GM12878 (cell line): Measurements from ENCODE around the gene ASB2.

Experiments used
- EP300 ChIP-seq, 2 experiments: fragments of 150-350 bp in 1 of 2; IDR thresholded peaks; 2 replicates each; pipeline ENCODE4 v1.6.1; 2011 to 2012; ENCODE audit warnings: low read depth in 2 of 2, low read length in 2 of 2, borderline replicate concordance in 1 of 2, improper control_type of control experiment in 1 of 2, inconsistent platforms in 1 of 2; ENCODE audit not compliant: control insufficient read depth in 1 of 2
- EZH2 ChIP-seq: IDR thresholded peaks from 2 replicates; pipeline ENCODE4 v1.6.1; 2012; ENCODE audit warnings: low read depth, mild to moderate bottlenecking, control low read depth, inconsistent platforms, low read length, borderline replicate concordance; ENCODE audit not compliant: control insufficient read depth
- FOXM1 ChIP-seq: IDR thresholded peaks from 2 replicates; pipeline ENCODE4 v1.6.1; 2012; ENCODE audit warnings: low read depth, mild to moderate bottlenecking, inconsistent platforms, low read length, moderate library complexity
- MTA2 ChIP-seq: fragments of 450-650 bp; IDR thresholded peaks from 2 replicates; pipeline ENCODE4 v1.6.1; 2016; ENCODE audit warnings: low read depth, mild to moderate bottlenecking, moderate library complexity
- MXI1 ChIP-seq: fragments of 150-350 bp; IDR thresholded peaks from 2 replicates; pipeline ENCODE4 v1.6.1; 2011; ENCODE audit warnings: low read depth, mild to moderate bottlenecking, inconsistent platforms, low read length, improper control_type of control experiment
- MYC ChIP-seq: IDR thresholded peaks from 2 replicates; pipeline ENCODE4 v1.6.1; 2011; ENCODE audit warnings: mild to moderate bottlenecking, low read length, moderate library complexity, inconsistent platforms; ENCODE audit not compliant: insufficient read depth, insufficient replicate concordance, insufficient read length, severe bottlenecking
- POLR2A ChIP-seq: IDR thresholded peaks from 2 replicates; pipeline ENCODE4 v1.6.1; 2011; ENCODE audit warnings: low read depth, mild to moderate bottlenecking, low read length
- SP1 ChIP-seq: IDR thresholded peaks from one replicate; pipeline ENCODE4 v1.6.1; 2011; ENCODE audit warnings: low read depth, low read length
- TARDBP ChIP-seq: IDR thresholded peaks from 2 replicates; pipeline ENCODE4 v1.6.1; 2016; ENCODE audit warnings: borderline replicate concordance
- TF ChIP-seq, protein P1 (sequence below): IDR thresholded peaks from 2 replicates; pipeline ENCODE4 v1.6.1; 2012; ENCODE audit warnings: mild to moderate bottlenecking, low read depth, low read length
- TF ChIP-seq, protein P2 (sequence below), 3 experiments: IDR thresholded peaks in 2 of 3; conservative IDR thresholded peaks in 1 of 3; 2 replicates each; pipeline ENCODE4 v1.5.1; 2011; ENCODE audit warnings: low read depth in 3 of 3, low read length in 3 of 3, mild to moderate bottlenecking in 3 of 3, control low read depth in 2 of 3, moderate library complexity in 2 of 3, inconsistent platforms in 1 of 3, mixed read lengths in 1 of 3; ENCODE audit not compliant: control insufficient read depth in 2 of 3, insufficient read depth in 1 of 3; ENCODE audit errors: extremely low read depth in 1 of 3
- TF ChIP-seq, protein P3 (sequence below): IDR thresholded peaks from 2 replicates; pipeline ENCODE4 v1.6.1; 2011; ENCODE audit warnings: low read depth, mild to moderate bottlenecking, low read length, moderate library complexity, borderline replicate concordance; ENCODE audit errors: extremely low read depth
- TF ChIP-seq, protein P4 (sequence below): fragments of 450-650 bp; IDR thresholded peaks from 2 replicates; pipeline ENCODE4 v1.6.1; 2017; ENCODE audit warnings: low read depth, mild to moderate bottlenecking, moderate library complexity

DNA sequence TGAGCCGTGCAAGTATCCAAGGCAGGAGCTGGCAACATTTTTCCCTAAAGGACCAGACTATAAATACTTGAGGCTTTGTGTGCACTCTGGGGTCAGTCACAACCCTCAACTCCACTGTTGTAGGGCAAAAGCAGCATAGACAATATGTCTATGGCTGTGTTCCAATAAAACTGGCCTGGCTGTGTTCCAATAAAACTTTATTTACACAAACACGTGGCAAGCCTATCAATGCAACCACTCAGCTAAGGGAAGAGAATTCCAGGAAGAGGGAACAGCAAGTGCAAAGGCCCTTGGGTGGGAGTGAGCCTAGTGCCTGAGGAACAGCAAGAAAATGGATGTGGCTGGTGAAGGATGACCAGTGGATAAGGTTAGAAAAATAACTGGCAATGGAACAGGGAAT lies 60.6 kb downstream of the ASB2 start:
- no peak for TF ChIP-seq POLR2A
- no peak for TF ChIP-seq SP1
- TF ChIP-seq, protein P1, sequence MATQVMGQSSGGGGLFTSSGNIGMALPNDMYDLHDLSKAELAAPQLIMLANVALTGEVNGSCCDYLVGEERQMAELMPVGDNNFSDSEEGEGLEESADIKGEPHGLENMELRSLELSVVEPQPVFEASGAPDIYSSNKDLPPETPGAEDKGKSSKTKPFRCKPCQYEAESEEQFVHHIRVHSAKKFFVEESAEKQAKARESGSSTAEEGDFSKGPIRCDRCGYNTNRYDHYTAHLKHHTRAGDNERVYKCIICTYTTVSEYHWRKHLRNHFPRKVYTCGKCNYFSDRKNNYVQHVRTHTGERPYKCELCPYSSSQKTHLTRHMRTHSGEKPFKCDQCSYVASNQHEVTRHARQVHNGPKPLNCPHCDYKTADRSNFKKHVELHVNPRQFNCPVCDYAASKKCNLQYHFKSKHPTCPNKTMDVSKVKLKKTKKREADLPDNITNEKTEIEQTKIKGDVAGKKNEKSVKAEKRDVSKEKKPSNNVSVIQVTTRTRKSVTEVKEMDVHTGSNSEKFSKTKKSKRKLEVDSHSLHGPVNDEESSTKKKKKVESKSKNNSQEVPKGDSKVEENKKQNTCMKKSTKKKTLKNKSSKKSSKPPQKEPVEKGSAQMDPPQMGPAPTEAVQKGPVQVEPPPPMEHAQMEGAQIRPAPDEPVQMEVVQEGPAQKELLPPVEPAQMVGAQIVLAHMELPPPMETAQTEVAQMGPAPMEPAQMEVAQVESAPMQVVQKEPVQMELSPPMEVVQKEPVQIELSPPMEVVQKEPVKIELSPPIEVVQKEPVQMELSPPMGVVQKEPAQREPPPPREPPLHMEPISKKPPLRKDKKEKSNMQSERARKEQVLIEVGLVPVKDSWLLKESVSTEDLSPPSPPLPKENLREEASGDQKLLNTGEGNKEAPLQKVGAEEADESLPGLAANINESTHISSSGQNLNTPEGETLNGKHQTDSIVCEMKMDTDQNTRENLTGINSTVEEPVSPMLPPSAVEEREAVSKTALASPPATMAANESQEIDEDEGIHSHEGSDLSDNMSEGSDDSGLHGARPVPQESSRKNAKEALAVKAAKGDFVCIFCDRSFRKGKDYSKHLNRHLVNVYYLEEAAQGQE: no peak
- no peak for TF ChIP-seq FOXM1
- TF ChIP-seq EP300 (IDR thresholded peaks at IDR 0.05; ENCODE audit: borderline replicate concordance in 1 of 2, control insufficient read depth in 1 of 2, low read depth in 2 of 2, low read length in 2 of 2): no peak
- TF ChIP-seq, protein P2, sequence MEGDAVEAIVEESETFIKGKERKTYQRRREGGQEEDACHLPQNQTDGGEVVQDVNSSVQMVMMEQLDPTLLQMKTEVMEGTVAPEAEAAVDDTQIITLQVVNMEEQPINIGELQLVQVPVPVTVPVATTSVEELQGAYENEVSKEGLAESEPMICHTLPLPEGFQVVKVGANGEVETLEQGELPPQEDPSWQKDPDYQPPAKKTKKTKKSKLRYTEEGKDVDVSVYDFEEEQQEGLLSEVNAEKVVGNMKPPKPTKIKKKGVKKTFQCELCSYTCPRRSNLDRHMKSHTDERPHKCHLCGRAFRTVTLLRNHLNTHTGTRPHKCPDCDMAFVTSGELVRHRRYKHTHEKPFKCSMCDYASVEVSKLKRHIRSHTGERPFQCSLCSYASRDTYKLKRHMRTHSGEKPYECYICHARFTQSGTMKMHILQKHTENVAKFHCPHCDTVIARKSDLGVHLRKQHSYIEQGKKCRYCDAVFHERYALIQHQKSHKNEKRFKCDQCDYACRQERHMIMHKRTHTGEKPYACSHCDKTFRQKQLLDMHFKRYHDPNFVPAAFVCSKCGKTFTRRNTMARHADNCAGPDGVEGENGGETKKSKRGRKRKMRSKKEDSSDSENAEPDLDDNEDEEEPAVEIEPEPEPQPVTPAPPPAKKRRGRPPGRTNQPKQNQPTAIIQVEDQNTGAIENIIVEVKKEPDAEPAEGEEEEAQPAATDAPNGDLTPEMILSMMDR (IDR thresholded peaks at IDR 0.05 in 2 of 3, conservative IDR thresholded peaks at IDR 0.05 in 1 of 3; ENCODE audit: control insufficient read depth in 2 of 3, extremely low read depth in 1 of 3, insufficient read depth in 1 of 3, low read depth in 3 of 3, low read length in 3 of 3): no peak
- no peak for TF ChIP-seq TARDBP
- no peak for TF ChIP-seq MTA2
- TF ChIP-seq MYC: no peak
- TF ChIP-seq EZH2: no peak
- TF ChIP-seq MXI1: no peak
- TF ChIP-seq, protein P3, sequence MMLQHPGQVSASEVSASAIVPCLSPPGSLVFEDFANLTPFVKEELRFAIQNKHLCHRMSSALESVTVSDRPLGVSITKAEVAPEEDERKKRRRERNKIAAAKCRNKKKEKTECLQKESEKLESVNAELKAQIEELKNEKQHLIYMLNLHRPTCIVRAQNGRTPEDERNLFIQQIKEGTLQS: no peak
- TF ChIP-seq, protein P4, sequence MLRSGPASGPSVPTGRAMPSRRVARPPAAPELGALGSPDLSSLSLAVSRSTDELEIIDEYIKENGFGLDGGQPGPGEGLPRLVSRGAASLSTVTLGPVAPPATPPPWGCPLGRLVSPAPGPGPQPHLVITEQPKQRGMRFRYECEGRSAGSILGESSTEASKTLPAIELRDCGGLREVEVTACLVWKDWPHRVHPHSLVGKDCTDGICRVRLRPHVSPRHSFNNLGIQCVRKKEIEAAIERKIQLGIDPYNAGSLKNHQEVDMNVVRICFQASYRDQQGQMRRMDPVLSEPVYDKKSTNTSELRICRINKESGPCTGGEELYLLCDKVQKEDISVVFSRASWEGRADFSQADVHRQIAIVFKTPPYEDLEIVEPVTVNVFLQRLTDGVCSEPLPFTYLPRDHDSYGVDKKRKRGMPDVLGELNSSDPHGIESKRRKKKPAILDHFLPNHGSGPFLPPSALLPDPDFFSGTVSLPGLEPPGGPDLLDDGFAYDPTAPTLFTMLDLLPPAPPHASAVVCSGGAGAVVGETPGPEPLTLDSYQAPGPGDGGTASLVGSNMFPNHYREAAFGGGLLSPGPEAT: no peak
